Activated CD4-positive, alpha-beta memory T cell treated with anti-CD3 and anti-CD28 coated beads, Interleukin-2, amount 10 ng/mL, durations not matched to agents 7 days and 5 days (primary cell): Measurements from ENCODE around the gene ZNF511. TPM values are rescaled to one million over a fixed set of nuclear protein-coding genes. Genes with fewer than 3 reads are reported as not detected.

Experiments
- CTCF ChIA-PET: fragments of 350-600 bp; sonication (Branson Sonifier 250); formaldehyde crosslinking; loops from one replicate; lab custom pipeline; 2021; ENCODE audit warnings: antibody characterized with exemption, inconsistent platforms; lab: Charles Lee
- POLR2A ChIA-PET: fragments of 350-600 bp; sonication (Branson Sonifier 250); formaldehyde crosslinking; loops from one replicate; lab custom pipeline; 2021; ENCODE audit warnings: antibody characterized with exemption; lab: Charles Lee
- DNase-seq: peaks from one replicate; pipeline ENCODE4 v3.0.0-alpha.2; 2020
- H3K27ac Mint-ChIP-seq: one replicate; pipeline ENCODE4 v1.8.0; 2021; ENCODE audit warnings: mild to moderate bottlenecking, mixed read lengths
- H3K27me3 Mint-ChIP-seq: one replicate; pipeline ENCODE4 v1.8.0; 2021; ENCODE audit warnings: mixed read lengths
- H3K36me3 Mint-ChIP-seq: one replicate; pipeline ENCODE4 v1.8.0; 2021; ENCODE audit warnings: low read depth, mixed read lengths
- H3K4me1 Mint-ChIP-seq: one replicate; pipeline ENCODE4 v1.8.0; 2021; ENCODE audit warnings: mixed read lengths
- H3K4me3 Mint-ChIP-seq: one replicate; pipeline ENCODE4 v1.8.0; 2021; ENCODE audit warnings: mild to moderate bottlenecking, mixed read lengths
- H3K9me3 Mint-ChIP-seq: one replicate; pipeline ENCODE4 v1.8.0; 2021; ENCODE audit warnings: mixed read lengths
- total RNA-seq, 2 experiments: library from RNA; stranded (reverse); gene quantifications; one replicate each; pipeline ENCODE4 v1.2.3, GENCODE V29; 2021

The ZNF511 gene
- total RNA-seq, 2 experiments from 2014 or later = 45.7 to 52.7 TPM

GRCh38 chr10:133358925-133359310 is 50.2 kb downstream of the ZNF511 start:
- ChIA-PET CTCF (interaction anchor here (0.7 to 1.0 kb wide), 2 partner anchors 29 to 66 kb away, joined by 3 to 4 read pairs; no protein-coding TSS in a partner anchor), POLR2A (interaction anchor here (1.2 to 3.6 kb wide), 2 partner anchors 14 to 31 kb away, joined by 3 to 12 read pairs; partner anchors contain the start of gene ECHS1)
- DNase-seq = no peak
- Mint-ChIP-seq H3K27me3 (no peaks in the 10 kb centered on the region), H3K9me3 (no peaks in the 10 kb centered on the region), H3K36me3 (no peaks in the 10 kb centered on the region), H3K4me3 (no peak overlapping the region), H3K27ac (no peak overlapping the region), H3K4me1 (no peaks in the 10 kb centered on the region)

- DNase-seq = no peak
- POLR2A ChIA-PET = interaction anchor here (1.2 kb wide), 1 partner anchor 31 kb away, joined by 3 read pairs; no protein-coding TSS in a partner anchor
- CTCF ChIA-PET = interaction anchor here (0.7 to 1.0 kb wide), 2 partner anchors 30 to 66 kb away, joined by 3 to 4 read pairs; no protein-coding TSS in a partner anchor
- no peaks in the 10 kb centered on the region for H3K9me3 Mint-ChIP-seq
- no peaks in the 10 kb centered on the region for H3K27me3 Mint-ChIP-seq
- H3K4me1 Mint-ChIP-seq = no peaks in the 10 kb centered on the region
- no peaks in the 10 kb centered on the region for H3K36me3 Mint-ChIP-seq
- no peak overlapping the region for H3K27ac Mint-ChIP-seq
- no peak overlapping the region for H3K4me3 Mint-ChIP-seq
These were observed 50.8 kb downstream of the ZNF511 start for GRCh38 chr10:133359554-133359971.

- POLR2A ChIA-PET = interaction anchor here (1.9 kb wide), 1 partner anchor 13 kb away, joined by 5 read pairs; the partner anchor contains the start of gene ECHS1
These were observed 51.4 kb downstream of the ZNF511 start for GRCh38 chr10:133359972-133360610.

GRCh38 chr10:133361227-133361626 is 52.5 kb downstream of the ZNF511 start:
- Mint-ChIP-seq H3K27ac (no peak overlapping the region), H3K4me3 (no peak overlapping the region), H3K9me3 (no peaks in the 10 kb centered on the region), H3K27me3 (no peaks in the 10 kb centered on the region), H3K4me1 (no peaks in the 10 kb centered on the region), H3K36me3 (no peaks in the 10 kb centered on the region)
- POLR2A ChIA-PET = interaction anchor here (0.7 to 1.9 kb wide), 4 partner anchors 10 to 76 kb away, joined by 3 to 8 read pairs (median 4); partner anchors contain the start of gene ECHS1
- CTCF ChIA-PET = interaction anchor here (0.9 kb wide), 1 partner anchor 32 kb away, joined by 4 read pairs; no protein-coding TSS in a partner anchor
- DNase-seq = no peak

More at GRCh38 chr10:133359972-133360610, 51.4 kb downstream of the ZNF511 start:
- H3K36me3 Mint-ChIP-seq = no peaks in the 10 kb centered on the region
- CTCF ChIA-PET = interaction anchor here (0.9 kb wide), 1 partner anchor 30 kb away, joined by 4 read pairs; no protein-coding TSS in a partner anchor
- H3K4me3 Mint-ChIP-seq = no peak overlapping the region
- no peak for DNase-seq
- H3K9me3 Mint-ChIP-seq = no peaks in the 10 kb centered on the region
- no peaks in the 10 kb centered on the region for H3K27me3 Mint-ChIP-seq
- H3K4me1 Mint-ChIP-seq = no peaks in the 10 kb centered on the region
- H3K27ac Mint-ChIP-seq = no peak overlapping the region

- no peaks in the 10 kb centered on the region for H3K4me1 Mint-ChIP-seq
These were observed 53.2 kb downstream of the ZNF511 start for GRCh38 chr10:133361773-133362441.

More at GRCh38 chr10:133361773-133362441, 53.2 kb downstream of the ZNF511 start:
- POLR2A ChIA-PET = interaction anchor here (0.7 to 1.9 kb wide), 4 partner anchors 9 to 76 kb away, joined by 3 to 8 read pairs (median 4); partner anchors contain the start of gene ECHS1
- no peak for DNase-seq
- CTCF ChIA-PET = no interaction called here
- H3K4me3 Mint-ChIP-seq = no peak overlapping the region
- no peaks in the 10 kb centered on the region for H3K27me3 Mint-ChIP-seq
- H3K36me3 Mint-ChIP-seq = no peaks in the 10 kb centered on the region
- no peak overlapping the region for H3K27ac Mint-ChIP-seq
- H3K9me3 Mint-ChIP-seq = no peaks in the 10 kb centered on the region

Other genes starting within 250 kb of the ZNF511 start
- gene ADGRA1, start 221.0 kb upstream of the ZNF511 start, total RNA-seq = not detected
- 1 to 10 TPM in 1 of 2 experiments, under 1 TPM in 1; 0.55 to 1.2 TPM for gene KNDC1, start 148.7 kb upstream of the ZNF511 start, total RNA-seq
- not detected for gene UTF1, start 78.7 kb upstream of the ZNF511 start, total RNA-seq
- gene VENTX, start 71.1 kb upstream of the ZNF511 start, total RNA-seq = not detected
- 100 to 1,000 TPM; 206 to 207 TPM for gene ADAM8, start 32.0 kb upstream of the ZNF511 start, total RNA-seq
- gene TUBGCP2, start within 50 bp of the ZNF511 start, total RNA-seq = 10 to 100 TPM; 52.3 to 58.2 TPM
- gene CALY, start 28.0 kb downstream of the ZNF511 start, total RNA-seq = not detected
- gene PRAP1, start 38.5 kb downstream of the ZNF511 start, total RNA-seq = not detected
- 10 to 100 TPM; 11.2 to 11.4 TPM for gene FUOM, start 49.1 kb downstream of the ZNF511 start, total RNA-seq
- gene ECHS1, start 64.4 kb downstream of the ZNF511 start, total RNA-seq = 10 to 100 TPM; 31.3 to 31.6 TPM
- 1 to 10 TPM; 5.9 to 7.8 TPM for gene PAOX, start 70.3 kb downstream of the ZNF511 start, total RNA-seq
- gene MTG1, start 85.2 kb downstream of the ZNF511 start, total RNA-seq = 10 to 100 TPM; 41.7 to 42.2 TPM
- gene SPRN, start 115.7 kb downstream of the ZNF511 start, total RNA-seq = not detected
- gene SCART1, start 145.0 kb downstream of the ZNF511 start, total RNA-seq = 10 to 100 TPM; 15.3 to 15.4 TPM
- gene CYP2E1, start 218.4 kb downstream of the ZNF511 start, total RNA-seq = under 1 TPM; 0.43 to 0.76 TPM